ENCODE measurements around the gene NWD2.

Gene NWD2

DNA sequence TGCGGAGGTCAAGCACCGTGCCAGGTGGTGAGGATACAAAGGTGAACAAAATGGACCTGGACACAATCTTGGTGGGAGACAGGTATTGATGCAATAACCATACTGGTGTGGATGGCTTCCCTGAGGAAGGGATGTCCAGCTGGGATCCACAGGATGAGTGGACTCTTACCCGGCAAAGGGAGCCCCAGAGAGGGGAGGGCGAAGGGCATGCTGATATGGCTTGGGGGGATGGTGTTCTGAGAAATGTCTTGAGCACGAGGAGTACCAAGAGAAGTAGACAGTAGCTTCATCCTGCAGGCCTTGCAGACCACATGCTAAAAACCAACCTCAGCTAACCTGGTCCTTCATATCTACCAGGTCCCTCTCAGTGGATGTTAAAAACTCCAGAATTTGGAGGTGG lies 220.8 kb downstream of the NWD2 start:
- TF ChIP-seq, protein P1, sequence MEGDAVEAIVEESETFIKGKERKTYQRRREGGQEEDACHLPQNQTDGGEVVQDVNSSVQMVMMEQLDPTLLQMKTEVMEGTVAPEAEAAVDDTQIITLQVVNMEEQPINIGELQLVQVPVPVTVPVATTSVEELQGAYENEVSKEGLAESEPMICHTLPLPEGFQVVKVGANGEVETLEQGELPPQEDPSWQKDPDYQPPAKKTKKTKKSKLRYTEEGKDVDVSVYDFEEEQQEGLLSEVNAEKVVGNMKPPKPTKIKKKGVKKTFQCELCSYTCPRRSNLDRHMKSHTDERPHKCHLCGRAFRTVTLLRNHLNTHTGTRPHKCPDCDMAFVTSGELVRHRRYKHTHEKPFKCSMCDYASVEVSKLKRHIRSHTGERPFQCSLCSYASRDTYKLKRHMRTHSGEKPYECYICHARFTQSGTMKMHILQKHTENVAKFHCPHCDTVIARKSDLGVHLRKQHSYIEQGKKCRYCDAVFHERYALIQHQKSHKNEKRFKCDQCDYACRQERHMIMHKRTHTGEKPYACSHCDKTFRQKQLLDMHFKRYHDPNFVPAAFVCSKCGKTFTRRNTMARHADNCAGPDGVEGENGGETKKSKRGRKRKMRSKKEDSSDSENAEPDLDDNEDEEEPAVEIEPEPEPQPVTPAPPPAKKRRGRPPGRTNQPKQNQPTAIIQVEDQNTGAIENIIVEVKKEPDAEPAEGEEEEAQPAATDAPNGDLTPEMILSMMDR (IDR thresholded peaks at IDR 0.05; ENCODE audit: borderline replicate concordance, extremely low read depth, low read length, poor library complexity, severe bottlenecking) = no peak
- TF ChIP-seq EZH2 (IDR thresholded peaks at IDR 0.05; ENCODE audit: borderline replicate concordance, low read depth, low read length, severe bottlenecking) = no peak
- H3K4me1 ChIP-seq (ENCODE audit: insufficient read depth, low read length) = no peaks in the 10 kb centered on the region

DNA sequence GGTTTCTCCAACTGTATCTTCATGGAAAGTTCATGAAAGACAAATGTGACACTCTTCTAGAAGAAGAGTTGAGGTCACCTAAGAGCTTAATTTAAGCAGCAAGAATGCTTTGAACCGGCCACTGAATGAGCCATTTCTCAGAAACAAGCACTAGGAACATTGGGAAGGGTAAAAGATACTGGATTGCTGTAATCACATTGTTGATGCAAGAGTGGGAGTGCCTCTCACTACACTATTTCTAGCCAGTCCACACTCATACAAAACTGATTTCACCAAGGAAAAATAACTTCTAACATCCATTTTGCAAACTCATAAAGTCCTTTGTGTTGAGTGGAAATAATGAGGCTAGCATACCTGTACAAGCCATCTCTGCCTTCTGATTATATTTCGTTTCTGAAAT lies 221.3 kb downstream of the NWD2 start:
- ATAC-seq (ENCODE audit: insufficient read depth, low read depth) = no peak
- Histone ChIP-seq H3K9me3 (ENCODE audit: insufficient read depth, low read length, severe bottlenecking) (no peaks in the 10 kb centered on the region), H3K4me1 (ENCODE audit: insufficient read depth, low read length) (no peaks in the 10 kb centered on the region), H3K4me3 (ENCODE audit: low read depth in 1 of 2, low read length in 2 of 2) (no peak overlapping the region), H2AFZ (ENCODE audit: low read depth, low read length) (no peak overlapping the region), H3K27me3 (ENCODE audit: insufficient read depth, low read length, poor library complexity) (no peaks in the 10 kb centered on the region), H3K36me3 (ENCODE audit: insufficient read depth, low read length) (no peaks in the 10 kb centered on the region), H3K4me2 (ENCODE audit: insufficient read depth, low read length) (no peak overlapping the region), H3K27ac (ENCODE audit: low read length) (no peak overlapping the region), H3K9ac (ENCODE audit: low read depth, low read length) (no peak overlapping the region), H4K20me1 (ENCODE audit: insufficient read depth, low read length) (no peaks in the 10 kb centered on the region), H3K79me2 (ENCODE audit: insufficient read depth, low read length) (no peaks in the 10 kb centered on the region)
- no peak for TF ChIP-seq EZH2 (IDR thresholded peaks at IDR 0.05; ENCODE audit: borderline replicate concordance, low read depth, low read length, severe bottlenecking)
- TF ChIP-seq, protein P1 (IDR thresholded peaks at IDR 0.05; ENCODE audit: borderline replicate concordance, extremely low read depth, low read length, poor library complexity, severe bottlenecking) = no peak
- no peak for DNase-seq

More for the DNA sequence above, 220.8 kb downstream of the NWD2 start:
- H3K27me3 ChIP-seq (ENCODE audit: insufficient read depth, low read length, poor library complexity) = no peaks in the 10 kb centered on the region
- DNase-seq = no peak
- H4K20me1 ChIP-seq (ENCODE audit: insufficient read depth, low read length) = no peaks in the 10 kb centered on the region
- H3K4me3 ChIP-seq (ENCODE audit: low read depth in 1 of 2, low read length in 2 of 2) = no peak overlapping the region
- no peak overlapping the region for H3K27ac ChIP-seq (ENCODE audit: low read length)
- H3K9ac ChIP-seq (ENCODE audit: low read depth, low read length) = no peak overlapping the region
- H3K79me2 ChIP-seq (ENCODE audit: insufficient read depth, low read length) = no peaks in the 10 kb centered on the region
- H3K9me3 ChIP-seq (ENCODE audit: insufficient read depth, low read length, severe bottlenecking) = no peaks in the 10 kb centered on the region
- H3K36me3 ChIP-seq (ENCODE audit: insufficient read depth, low read length) = no peaks in the 10 kb centered on the region
- no peak overlapping the region for H2AFZ ChIP-seq (ENCODE audit: low read depth, low read length)
- no peak for ATAC-seq (ENCODE audit: insufficient read depth, low read depth)
- no peak overlapping the region for H3K4me2 ChIP-seq (ENCODE audit: insufficient read depth, low read length)

DNA sequence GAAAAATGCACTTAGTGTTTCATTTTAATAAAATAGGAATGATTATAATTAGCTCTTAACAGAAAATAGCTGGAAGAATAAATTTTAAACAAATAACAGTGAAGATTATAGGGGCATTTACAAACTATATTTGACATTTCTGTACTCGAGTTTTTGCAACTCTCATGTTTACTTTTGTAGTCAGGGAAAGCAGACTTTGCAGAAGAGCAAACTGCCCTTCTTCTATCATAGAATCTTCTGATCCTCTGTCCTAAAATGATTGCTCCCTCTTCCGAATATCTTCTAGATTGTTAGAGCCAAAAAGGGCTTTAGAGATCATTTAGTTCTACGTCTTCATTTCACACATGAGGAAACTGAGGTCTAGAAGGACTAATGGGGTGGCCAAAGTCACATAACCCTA lies 222.7 kb downstream of the NWD2 start:
- H3K9me3 ChIP-seq (ENCODE audit: insufficient read depth, low read length, severe bottlenecking) = no peaks in the 10 kb centered on the region
- no peaks in the 10 kb centered on the region for H3K36me3 ChIP-seq (ENCODE audit: insufficient read depth, low read length)

More for the DNA sequence above, 222.7 kb downstream of the NWD2 start:
- no peaks in the 10 kb centered on the region for H3K79me2 ChIP-seq (ENCODE audit: insufficient read depth, low read length)
- H3K27me3 ChIP-seq (ENCODE audit: insufficient read depth, low read length, poor library complexity) = peaks cover 4% of the 10 kb centered on the region
- no peak for DNase-seq
- no peak for ATAC-seq (ENCODE audit: insufficient read depth, low read depth)
- H2AFZ ChIP-seq (ENCODE audit: low read depth, low read length) = no peak overlapping the region
- H3K9ac ChIP-seq (ENCODE audit: low read depth, low read length) = no peak overlapping the region
- no peak overlapping the region for H3K4me2 ChIP-seq (ENCODE audit: insufficient read depth, low read length)
- no peak overlapping the region for H3K4me3 ChIP-seq (ENCODE audit: low read depth in 1 of 2, low read length in 2 of 2)
- H4K20me1 ChIP-seq (ENCODE audit: insufficient read depth, low read length) = no peaks in the 10 kb centered on the region
- no peak overlapping the region for H3K27ac ChIP-seq (ENCODE audit: low read length)
- H3K4me1 ChIP-seq (ENCODE audit: insufficient read depth, low read length) = no peaks in the 10 kb centered on the region
- TF ChIP-seq, protein P1 (IDR thresholded peaks at IDR 0.05; ENCODE audit: borderline replicate concordance, extremely low read depth, low read length, poor library complexity, severe bottlenecking) = no peak
